Mesenchymal stem cell (in vitro differentiated cells and primary cell): ENCODE data around the gene CCL5.

Experiments used
- DNase-seq: peaks from one replicate; pipeline ENCODE4 v3.0.0-alpha.2; 2013
- H2AFZ ChIP-seq: one replicate; pipeline ENCODE4 v1.6.1; 2013; ENCODE audit warnings: low read depth, mild to moderate bottlenecking, control low read depth, inconsistent platforms, low read length, moderate library complexity
- H2AK5ac ChIP-seq: 2 replicates; pipeline ENCODE4 v1.6.1; 2013; ENCODE audit warnings: low read length, moderate library complexity, mild to moderate bottlenecking, inconsistent platforms; ENCODE audit not compliant: severe bottlenecking
- H2BK120ac ChIP-seq: one replicate; pipeline ENCODE4 v1.6.1; 2013; ENCODE audit warnings: low read depth, mild to moderate bottlenecking, inconsistent platforms, low read length, moderate library complexity
- H2BK12ac ChIP-seq, 2 experiments: one replicate each; pipeline ENCODE4 v1.6.1; 2013; ENCODE audit warnings: inconsistent platforms in 2 of 2, low read length in 2 of 2, mild to moderate bottlenecking in 2 of 2, moderate library complexity in 2 of 2, control low read depth in 1 of 2
- H2BK15ac ChIP-seq: one replicate; pipeline ENCODE4 v1.6.1; 2013; ENCODE audit warnings: mild to moderate bottlenecking, low read depth, inconsistent platforms; ENCODE audit not compliant: poor library complexity, severe bottlenecking
- H2BK5ac ChIP-seq: 2 replicates; pipeline ENCODE4 v1.6.1; 2013; ENCODE audit warnings: low read depth, mild to moderate bottlenecking, low read length, control low read depth, inconsistent platforms; ENCODE audit not compliant: poor library complexity, severe bottlenecking
- H3K14ac ChIP-seq, 2 experiments: one replicate each; pipeline ENCODE4 v1.6.1; 2013; ENCODE audit warnings: inconsistent platforms in 2 of 2, low read length in 2 of 2, control low read depth in 1 of 2, mild to moderate bottlenecking in 1 of 2, moderate library complexity in 1 of 2
- H3K18ac ChIP-seq, 2 experiments: one replicate each; pipeline ENCODE4 v1.6.1; 2013; ENCODE audit warnings: inconsistent platforms in 2 of 2, low read length in 2 of 2, control low read depth in 1 of 2, low read depth in 1 of 2, mild to moderate bottlenecking in 1 of 2
- H3K23ac ChIP-seq, 2 experiments: one replicate each; pipeline ENCODE4 v1.6.1; 2013; ENCODE audit warnings: inconsistent platforms in 2 of 2, low read length in 2 of 2, mild to moderate bottlenecking in 2 of 2, moderate library complexity in 2 of 2, control low read depth in 1 of 2
- H3K27ac ChIP-seq: 2 replicates; pipeline ENCODE4 v1.5.1; 2013; ENCODE audit warnings: mild to moderate bottlenecking, moderate library complexity, low read length, control low read depth, inconsistent platforms; ENCODE audit not compliant: poor library complexity, severe bottlenecking
- H3K27me3 ChIP-seq, 2 experiments: 2 replicates each; pipeline versions ENCODE4 v1.6.1 to v1.7.0; 2013; ENCODE audit warnings: low read length in 2 of 2, mild to moderate bottlenecking in 2 of 2, moderate library complexity in 2 of 2, control low read depth in 1 of 2, inconsistent platforms in 1 of 2; ENCODE audit not compliant: control insufficient read depth in 1 of 2, insufficient read depth in 1 of 2
- H3K36me3 ChIP-seq, 2 experiments: 2 replicates each; pipeline versions ENCODE4 v1.6.1 to v1.7.0; 2013; ENCODE audit warnings: low read length in 2 of 2, control low read depth in 1 of 2, inconsistent platforms in 1 of 2, low read depth in 1 of 2, mild to moderate bottlenecking in 1 of 2; ENCODE audit not compliant: insufficient read depth in 2 of 2, control insufficient read depth in 1 of 2
- H3K4ac ChIP-seq, 2 experiments: one replicate each; pipeline ENCODE4 v1.6.1; 2013; ENCODE audit warnings: inconsistent platforms in 2 of 2, low read length in 2 of 2, mild to moderate bottlenecking in 2 of 2, moderate library complexity in 2 of 2, control low read depth in 1 of 2, low read depth in 1 of 2
- H3K4me1 ChIP-seq: 2 replicates; pipeline ENCODE4 v1.6.1; 2013; ENCODE audit warnings: low read depth, low read length, control low read depth; ENCODE audit not compliant: control insufficient read depth, insufficient read depth
- H3K4me2 ChIP-seq: 2 replicates; pipeline ENCODE4 v1.6.1; 2013; ENCODE audit warnings: low read length, mild to moderate bottlenecking, inconsistent platforms; ENCODE audit not compliant: poor library complexity, severe bottlenecking
- H3K4me3 ChIP-seq, 2 experiments: 2 replicates each; pipeline versions ENCODE4 v1.5.1 to v1.7.0; 2013; ENCODE audit warnings: low read length in 2 of 2, mild to moderate bottlenecking in 2 of 2, control low read depth in 1 of 2, low read depth in 1 of 2; ENCODE audit not compliant: insufficient read depth in 1 of 2
- H3K79me1 ChIP-seq: replicated peaks from 2 replicates; pipeline ENCODE4 v1.6.1; 2013; ENCODE audit warnings: mild to moderate bottlenecking, control low read depth, low read length, inconsistent platforms; ENCODE audit not compliant: poor library complexity, severe bottlenecking
- H3K9ac ChIP-seq: 2 replicates; pipeline ENCODE4 v1.7.0; 2013; ENCODE audit warnings: mild to moderate bottlenecking, low read length, moderate library complexity
- H3K9me3 ChIP-seq: 2 replicates; pipeline ENCODE4 v1.7.0; 2013; ENCODE audit warnings: mild to moderate bottlenecking, low read length; ENCODE audit not compliant: control insufficient read depth
- H4K8ac ChIP-seq: one replicate; pipeline ENCODE4 v1.6.1; 2013; ENCODE audit warnings: inconsistent platforms, mild to moderate bottlenecking, low read length, moderate library complexity
- H4K91ac ChIP-seq: one replicate; pipeline ENCODE4 v1.6.1; 2013; ENCODE audit warnings: mild to moderate bottlenecking, low read length, inconsistent platforms
- WGBS: methylation state at CpG from one replicate; pipeline ENCODE4 v1.1.7; 2013; ENCODE audit warnings: mixed read lengths; 5-methylcytosine and 5-hydroxymethylcytosine counted together

Gene CCL5

GRCh38 chr17:35847633-35848373 lies 32.4 kb downstream of the CCL5 start:
- peaks cover 27% of the 10 kb centered on the region for H3K79me1 ChIP-seq

GRCh38 chr17:35847006-35847405 lies 33.2 kb downstream of the CCL5 start:
- no peak overlapping the region for H2AFZ ChIP-seq
- peaks cover 26% of the 10 kb centered on the region for H3K79me1 ChIP-seq
- DNase-seq, result no peak
- H2BK12ac ChIP-seq, result no peak overlapping the region
- H3K9me3 ChIP-seq, result no peaks in the 10 kb centered on the region
- H4K91ac ChIP-seq, result no peak overlapping the region
- no peak overlapping the region for H3K4me2 ChIP-seq
- no peak overlapping the region for H2AK5ac ChIP-seq
- no peak overlapping the region for H2BK15ac ChIP-seq
- peaks cover 35 to 85% of the 10 kb centered on the region in 2 experiments for H3K36me3 ChIP-seq
- no peak overlapping the region for H3K18ac ChIP-seq
- H3K9ac ChIP-seq, result no peak overlapping the region
- no peak overlapping the region for H2BK120ac ChIP-seq
- no peaks in the 10 kb centered on the region for H3K27me3 ChIP-seq
- no peak overlapping the region for H3K27ac ChIP-seq
- H4K8ac ChIP-seq, result no peak overlapping the region
- no CpG with 5 or more reads among the region's 2 CpGs for WGBS
- no peak overlapping the region for H3K4ac ChIP-seq
- H3K4me1 ChIP-seq, result no peaks in the 10 kb centered on the region
- no peak overlapping the region for H2BK5ac ChIP-seq
- no peak overlapping the region for H3K4me3 ChIP-seq
- no peak overlapping the region for H3K14ac ChIP-seq
- H3K23ac ChIP-seq, result no peak overlapping the region

More at GRCh38 chr17:35847633-35848373, 32.4 kb downstream of the CCL5 start:
- H3K36me3 ChIP-seq, result peaks cover 29 to 82% of the 10 kb centered on the region in 2 experiments
- H3K18ac ChIP-seq, result no peak overlapping the region
- H2BK12ac ChIP-seq, result no peak overlapping the region
- DNase-seq, result no peak
- no peak overlapping the region for H2BK5ac ChIP-seq
- H3K4me2 ChIP-seq, result no peak overlapping the region
- H3K23ac ChIP-seq, result no peak overlapping the region
- H4K8ac ChIP-seq, result no peak overlapping the region
- no peaks in the 10 kb centered on the region for H3K4me1 ChIP-seq
- H3K9ac ChIP-seq, result no peak overlapping the region
- H3K4ac ChIP-seq, result no peak overlapping the region
- H2BK15ac ChIP-seq, result no peak overlapping the region
- no peak overlapping the region for H2AFZ ChIP-seq
- no peak overlapping the region for H3K4me3 ChIP-seq
- H3K27ac ChIP-seq, result no peak overlapping the region
- 98% methylated on average over 4 of the region's 4 CpGs for WGBS
- H3K9me3 ChIP-seq, result no peaks in the 10 kb centered on the region
- H2AK5ac ChIP-seq, result no peak overlapping the region
- H4K91ac ChIP-seq, result no peak overlapping the region
- H2BK120ac ChIP-seq, result no peak overlapping the region
- no peak overlapping the region for H3K14ac ChIP-seq
- no peaks in the 10 kb centered on the region for H3K27me3 ChIP-seq

DNA sequence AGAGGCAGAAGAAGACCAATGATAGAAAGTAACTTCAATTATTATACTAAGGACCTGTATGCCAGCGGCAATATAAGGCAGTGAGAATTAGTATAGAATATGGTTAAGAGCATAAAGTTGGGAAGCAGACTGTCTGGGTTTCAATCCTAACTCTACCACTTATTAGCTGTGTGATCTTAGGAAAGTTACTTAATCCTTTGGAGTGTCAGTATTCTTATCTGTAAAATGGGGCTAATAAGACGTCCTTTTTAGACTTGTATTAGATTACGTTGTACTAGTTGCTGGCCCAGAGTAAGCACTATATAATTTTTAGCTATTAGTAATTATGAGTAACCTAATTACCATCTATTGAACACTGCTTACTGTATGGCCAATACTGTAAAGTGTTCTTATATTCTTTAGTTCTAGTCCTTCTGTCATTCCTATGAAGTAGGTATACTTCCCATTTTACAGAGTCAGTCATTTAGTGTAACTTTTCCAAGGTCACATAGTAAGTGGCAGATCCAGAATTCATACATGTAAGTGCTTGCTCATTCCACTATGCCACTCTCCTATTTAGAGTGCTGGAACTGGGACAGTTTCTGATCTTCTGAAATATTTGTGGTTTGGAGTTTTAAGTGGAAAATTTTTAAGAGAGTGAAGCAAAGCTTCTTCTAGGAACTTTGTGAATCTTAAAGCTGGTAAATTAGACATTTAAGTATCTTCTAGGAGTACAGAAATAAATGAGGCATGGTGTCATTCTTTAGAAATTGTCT lies 33.9 kb downstream of the CCL5 start:
- no peak overlapping the region for H2BK120ac ChIP-seq

GRCh38 chr17:35844547-35844946 lies 35.6 kb downstream of the CCL5 start:
- H3K18ac ChIP-seq, result no peak overlapping the region
- no peaks in the 10 kb centered on the region for H3K9me3 ChIP-seq
- no peaks in the 10 kb centered on the region for H3K27me3 ChIP-seq
- H3K4me3 ChIP-seq, result no peak overlapping the region
- H2AK5ac ChIP-seq, result no peak overlapping the region
- H3K4me2 ChIP-seq, result no peak overlapping the region
- no peak overlapping the region for H3K23ac ChIP-seq
- H3K9ac ChIP-seq, result no peak overlapping the region
- no peak overlapping the region for H2BK15ac ChIP-seq
- no peak overlapping the region for H4K91ac ChIP-seq
- DNase-seq, result no peak
- no peak overlapping the region for H2AFZ ChIP-seq
- H3K79me1 ChIP-seq, result peaks cover 22% of the 10 kb centered on the region
- no peak overlapping the region for H2BK5ac ChIP-seq
- no peak overlapping the region for H3K14ac ChIP-seq
- 97% methylated on average over 19 of the region's 19 CpGs for WGBS
- H2BK12ac ChIP-seq, result no peak overlapping the region
- no peak overlapping the region for H3K27ac ChIP-seq
- no peak overlapping the region for H2BK120ac ChIP-seq
- H3K4me1 ChIP-seq, result no peaks in the 10 kb centered on the region
- H3K4ac ChIP-seq, result no peak overlapping the region
- H4K8ac ChIP-seq, result no peak overlapping the region
- H3K36me3 ChIP-seq, result peaks cover 36 to 90% of the 10 kb centered on the region in 2 experiments

More for the DNA sequence above, 33.9 kb downstream of the CCL5 start:
- H3K9me3 ChIP-seq, result no peaks in the 10 kb centered on the region
- no peaks in the 10 kb centered on the region for H3K27me3 ChIP-seq
- H3K4me3 ChIP-seq, result no peak overlapping the region
- H2BK5ac ChIP-seq, result no peak overlapping the region
- no peak overlapping the region for H2BK15ac ChIP-seq
- no peak overlapping the region for H2AK5ac ChIP-seq
- no peak overlapping the region for H4K91ac ChIP-seq
- no peak overlapping the region for H3K27ac ChIP-seq
- H4K8ac ChIP-seq, result no peak overlapping the region
- H3K14ac ChIP-seq, result no peak overlapping the region
- no peak overlapping the region for H3K9ac ChIP-seq
- peaks cover 35 to 86% of the 10 kb centered on the region in 2 experiments for H3K36me3 ChIP-seq
- peak; percentile 37 for DNase-seq
- H3K18ac ChIP-seq, result no peak overlapping the region
- H3K79me1 ChIP-seq, result peaks cover 26% of the 10 kb centered on the region
- H2BK12ac ChIP-seq, result no peak overlapping the region
- H3K4me1 ChIP-seq, result no peaks in the 10 kb centered on the region
- H3K4ac ChIP-seq, result no peak overlapping the region
- no peak overlapping the region for H2AFZ ChIP-seq
- no peak overlapping the region for H3K23ac ChIP-seq
- no peak overlapping the region for H3K4me2 ChIP-seq
- WGBS, result 100% methylated on average over 2 of the region's 3 CpGs
